H1 (cell line): ENCODE measurements around the gene TSC2.

Experiments
- ATF2 ChIP-seq: IDR thresholded peaks from 2 replicates; pipeline ENCODE4 v1.6.1; 2012; ENCODE audit warnings: low read length, inconsistent platforms
- CTCF ChIP-seq, 3 experiments: IDR thresholded peaks; 1 replicate in 2 of 3; 2 replicates in 1 of 3; pipeline versions ENCODE4 v1.5.1 to v1.6.1; 2011; ENCODE audit warnings: low read length in 3 of 3, mild to moderate bottlenecking in 3 of 3, inconsistent platforms in 2 of 3, low read depth in 1 of 3, moderate library complexity in 1 of 3; ENCODE audit not compliant: insufficient read depth in 1 of 3; ENCODE audit errors: control extremely low read depth in 1 of 3
- EP300 ChIP-seq, 2 experiments: IDR thresholded peaks; 1 replicate in 1 of 2; 2 replicates in 1 of 2; pipeline ENCODE4 v1.6.1; 2011 to 2012; ENCODE audit warnings: low read depth in 2 of 2, low read length in 2 of 2, mild to moderate bottlenecking in 2 of 2, borderline replicate concordance in 1 of 2, inconsistent platforms in 1 of 2, moderate library complexity in 1 of 2
- EZH2 ChIP-seq: fragments of 200-600 bp; sonication (generic); IDR thresholded peaks from 2 replicates; pipeline ENCODE4 v1.7.1; 2012; ENCODE audit warnings: low read depth, mild to moderate bottlenecking, moderate library complexity, low read length, inconsistent platforms; ENCODE audit not compliant: severe bottlenecking
- JUN ChIP-seq: IDR thresholded peaks from 2 replicates; pipeline ENCODE4 v1.6.1; 2011; ENCODE audit warnings: low read depth, mild to moderate bottlenecking, improper control_type of control experiment, low read length
- POLR2A ChIP-seq, 2 experiments: IDR thresholded peaks; 1 replicate in 1 of 2; 2 replicates in 1 of 2; pipeline ENCODE4 v1.6.1; 2011; ENCODE audit warnings: low read depth in 2 of 2, low read length in 2 of 2, mild to moderate bottlenecking in 2 of 2; ENCODE audit errors: control extremely low read depth in 1 of 2
- RAD21 ChIP-seq, 2 experiments: IDR thresholded peaks in 1 of 2; conservative IDR thresholded peaks in 1 of 2; 2 replicates each; pipeline ENCODE4 v1.6.1; 2011; ENCODE audit warnings: low read depth in 2 of 2, low read length in 2 of 2, improper control_type of control experiment in 1 of 2, inconsistent platforms in 1 of 2, mild to moderate bottlenecking in 1 of 2, moderate library complexity in 1 of 2
- RFX5 ChIP-seq: IDR thresholded peaks from 2 replicates; pipeline ENCODE4 v1.6.1; 2011; ENCODE audit warnings: low read depth, low read length, improper control_type of control experiment, borderline replicate concordance
- RNF2 ChIP-seq: fragments of 200-900, 300-1000 bp; sonication (generic); IDR thresholded peaks from 2 replicates; pipeline ENCODE4 v1.7.1; 2016; ENCODE audit warnings: borderline replicate concordance, low read depth, mild to moderate bottlenecking, antibody characterized with exemption, low read length; ENCODE audit not compliant: poor library complexity, severe bottlenecking; ENCODE audit errors: missing control alignments
- SP2 ChIP-seq: IDR thresholded peaks from 2 replicates; pipeline ENCODE4 v1.6.1; 2012; ENCODE audit warnings: mild to moderate bottlenecking, low read length, inconsistent platforms
- TAF1 ChIP-seq: IDR thresholded peaks from 2 replicates; pipeline ENCODE4 v1.6.1; 2011; ENCODE audit warnings: mild to moderate bottlenecking, low read depth, low read length
- ZNF274 ChIP-seq: IDR thresholded peaks from 2 replicates; pipeline ENCODE4 v1.7.0; 2012; ENCODE audit warnings: low read length, borderline replicate concordance; ENCODE audit errors: extremely low read depth

GRCh38 chr16:2035431-2036199, 12.2 kb upstream of the TSC2 start:
- TF ChIP-seq CTCF (IDR thresholded peaks at IDR 0.05; ENCODE audit: control extremely low read depth in 1 of 3, insufficient read depth in 1 of 3, low read depth in 1 of 3, low read length in 3 of 3) (no peak), EP300 (IDR thresholded peaks at IDR 0.05; ENCODE audit: borderline replicate concordance in 1 of 2, low read depth in 2 of 2, low read length in 2 of 2) (no peak), POLR2A (IDR thresholded peaks at IDR 0.05; ENCODE audit: control extremely low read depth in 1 of 2, low read depth in 2 of 2, low read length in 2 of 2) (no peak), JUN (no peak), ZNF274 (no peak), RNF2 (no peak), SP2 (no peak), RAD21 (IDR thresholded peaks at IDR 0.05 in 1 of 2, conservative IDR thresholded peaks at IDR 0.05 in 1 of 2; ENCODE audit: low read depth in 2 of 2, low read length in 2 of 2) (no peak), ATF2 (no peak), EZH2 (no peak), RFX5 (no peak), TAF1 (no peak)
